NT2/D1 (cell line): Measurements from ENCODE around the gene NPY1R.

Source experiments
- DNase-seq: peaks from one replicate; pipeline ENCODE4 v3.0.0-alpha.2; 2011; ENCODE audit warnings: low read depth, low spot score
- H3K27me3 ChIP-seq: 2 replicates; pipeline ENCODE4 v1.6.0; 2011; ENCODE audit warnings: mild to moderate bottlenecking; ENCODE audit not compliant: insufficient read length, insufficient read depth
- H3K36me3 ChIP-seq: 2 replicates; pipeline ENCODE4 v1.6.1; 2011; ENCODE audit warnings: mild to moderate bottlenecking, low read length, mixed read lengths; ENCODE audit not compliant: insufficient read depth, insufficient read length
- H3K4me1 ChIP-seq: 2 replicates; pipeline ENCODE4 v1.5.1; 2011; ENCODE audit not compliant: insufficient read depth, insufficient read length
- H3K4me3 ChIP-seq: 2 replicates; pipeline ENCODE4 v1.5.1; 2011; ENCODE audit warnings: low read depth; ENCODE audit not compliant: insufficient read length
- H3K9ac ChIP-seq: 2 replicates; pipeline ENCODE4 v1.6.0; 2011; ENCODE audit warnings: low read depth; ENCODE audit not compliant: insufficient read length
- H3K9me3 ChIP-seq: 2 replicates; pipeline ENCODE4 v1.5.1; 2011; ENCODE audit warnings: mild to moderate bottlenecking, low read length; ENCODE audit not compliant: insufficient read depth
- SUZ12 ChIP-seq: IDR thresholded peaks from 2 replicates; pipeline ENCODE4 v1.6.1; 2011; ENCODE audit not compliant: insufficient read length, insufficient read depth; ENCODE audit errors: extremely low read depth
- YY1 ChIP-seq: IDR thresholded peaks from 2 replicates; pipeline ENCODE4 v1.6.1; 2011; ENCODE audit not compliant: insufficient read length, insufficient read depth
- ZNF274 ChIP-seq: IDR thresholded peaks from 2 replicates; pipeline ENCODE4 v1.6.1; 2011; ENCODE audit warnings: mild to moderate bottlenecking, low read depth, low read length

NPY1R gene

GRCh38 chr4:163332526-163333406 lies at the start of gene NPY1R:
Gene NPY1R (minus strand): TSS chr4:163332596. CDS start chr4:163326554, 6,042 bp downstream.
- DNase-seq, result peak; percentile 50
- Histone ChIP-seq H3K36me3 (no peaks in the 10 kb centered on the region), H3K9me3 (peaks cover 6% of the 10 kb centered on the region; the same call in 1 of the 2 replicates), H3K4me1 (no peaks in the 10 kb centered on the region), H3K4me3 (peak within 1 kb of the TSS; percentile 59), H3K27me3 (peaks cover 20% of the 10 kb centered on the region), H3K9ac (peak within 1 kb of the TSS; percentile 54)
- TF ChIP-seq SUZ12 (no peak), YY1 (no peak), ZNF274 (no peak)

DNA sequence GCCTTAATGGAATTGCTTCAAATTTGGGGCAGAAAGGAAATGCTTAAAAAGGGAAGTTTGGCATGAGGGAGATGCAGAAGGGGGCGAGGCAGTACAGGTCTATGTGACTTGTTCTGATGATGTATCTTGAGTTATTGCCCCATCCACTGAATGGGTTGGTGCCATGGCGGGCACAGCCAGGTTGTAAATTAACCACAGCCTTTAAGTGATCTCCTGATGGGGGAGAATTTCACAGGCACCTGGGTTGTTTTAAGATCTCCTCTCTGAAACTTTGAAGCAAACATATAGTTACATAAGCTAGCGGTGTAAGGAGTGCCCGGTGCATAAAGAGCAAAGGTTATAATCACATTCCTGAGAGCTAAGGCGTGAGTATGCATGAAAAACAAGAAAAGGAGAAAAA lies 48.3 kb upstream of the NPY1R start:
- Histone ChIP-seq H3K36me3 (no peaks in the 10 kb centered on the region), H3K27me3 (no peaks in the 10 kb centered on the region), H3K9ac (no peak overlapping the region), H3K9me3 (no peaks in the 10 kb centered on the region), H3K4me3 (no peak overlapping the region), H3K4me1 (no peaks in the 10 kb centered on the region)
- TF ChIP-seq YY1, result no peak
- TF ChIP-seq ZNF274, result no peak
- TF ChIP-seq SUZ12, result no peak
- DNase-seq, result no peak

DNA sequence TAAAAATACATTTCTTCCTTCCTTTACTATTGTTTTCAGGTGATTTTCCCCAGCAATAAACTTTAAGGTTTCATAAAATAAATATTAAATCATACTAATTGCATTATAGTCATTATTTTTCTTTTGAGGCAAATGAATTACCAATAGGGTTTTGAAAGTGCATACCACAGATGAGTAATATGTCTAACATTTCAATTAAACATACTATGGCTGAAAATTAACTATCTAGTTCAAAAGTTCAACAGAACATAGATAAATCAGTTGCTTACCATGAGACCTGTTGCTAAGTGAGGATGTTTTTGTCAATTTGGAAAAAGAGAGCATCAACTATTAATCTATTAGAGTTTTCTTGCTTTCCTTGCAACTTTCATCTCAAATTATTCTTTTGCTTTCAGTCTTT lies 46.3 kb upstream of the NPY1R start:
- H3K36me3 ChIP-seq, result no peaks in the 10 kb centered on the region
- H3K27me3 ChIP-seq, result no peaks in the 10 kb centered on the region
- no peak for DNase-seq
- H3K9ac ChIP-seq, result no peak overlapping the region
- no peaks in the 10 kb centered on the region for H3K4me1 ChIP-seq
- TF ChIP-seq ZNF274, result no peak
- TF ChIP-seq YY1, result no peak
- no peak for TF ChIP-seq SUZ12
- no peak overlapping the region for H3K4me3 ChIP-seq
- H3K9me3 ChIP-seq, result no peaks in the 10 kb centered on the region

- Histone ChIP-seq H3K9me3 (no peaks in the 10 kb centered on the region), H3K4me3 (no peak overlapping the region), H3K9ac (no peak overlapping the region), H3K36me3 (no peaks in the 10 kb centered on the region), H3K4me1 (no peaks in the 10 kb centered on the region), H3K27me3 (no peaks in the 10 kb centered on the region)
- no peak for DNase-seq
- TF ChIP-seq SUZ12, result no peak
- TF ChIP-seq ZNF274, result no peak
- no peak for TF ChIP-seq YY1
Observed at GRCh38 chr4:163372029-163372428, 39.6 kb upstream of the NPY1R start.

- TF ChIP-seq ZNF274 (no peak), SUZ12 (no peak), YY1 (no peak)
- H3K4me3 ChIP-seq, result no peak overlapping the region
- no peaks in the 10 kb centered on the region for H3K36me3 ChIP-seq
- H3K9ac ChIP-seq, result no peak overlapping the region
- no peak for DNase-seq
- H3K27me3 ChIP-seq, result no peaks in the 10 kb centered on the region
- H3K9me3 ChIP-seq, result no peaks in the 10 kb centered on the region
- H3K4me1 ChIP-seq, result no peaks in the 10 kb centered on the region
Observed at GRCh38 chr4:163367651-163368050, 35.3 kb upstream of the NPY1R start.

DNA sequence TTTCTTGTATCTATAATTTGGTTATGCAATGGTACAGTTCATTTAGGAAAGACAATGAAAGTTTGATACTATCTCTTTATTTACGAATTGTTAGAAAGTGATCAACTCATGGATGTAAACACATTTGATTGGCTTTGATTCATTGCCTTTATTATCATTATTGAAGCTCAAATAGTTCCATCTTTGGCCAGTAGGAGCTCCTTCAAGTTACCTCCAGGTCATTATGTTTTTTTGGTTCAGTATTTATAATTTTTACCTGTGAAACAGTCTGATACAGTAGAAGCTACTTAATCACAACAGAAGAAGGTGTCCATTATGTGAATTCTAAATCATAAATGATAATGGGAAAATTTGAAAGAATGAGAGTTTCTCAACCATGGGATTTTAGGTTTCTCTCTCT lies 23.7 kb upstream of the NPY1R start:
- H3K9me3 ChIP-seq, result no peaks in the 10 kb centered on the region
- no peaks in the 10 kb centered on the region for H3K4me1 ChIP-seq

GRCh38 chr4:163353054-163353453 lies 20.7 kb upstream of the NPY1R start:
- Histone ChIP-seq H3K9ac (no peak overlapping the region), H3K9me3 (no peaks in the 10 kb centered on the region), H3K36me3 (no peaks in the 10 kb centered on the region), H3K4me3 (no peak overlapping the region), H3K4me1 (no peaks in the 10 kb centered on the region), H3K27me3 (no peaks in the 10 kb centered on the region)
- no peak for TF ChIP-seq YY1
- no peak for TF ChIP-seq SUZ12
- TF ChIP-seq ZNF274, result no peak
- no peak for DNase-seq

More for the DNA sequence above, 23.7 kb upstream of the NPY1R start:
- no peak for DNase-seq
- no peak overlapping the region for H3K4me3 ChIP-seq
- no peaks in the 10 kb centered on the region for H3K36me3 ChIP-seq
- no peak for TF ChIP-seq SUZ12
- H3K9ac ChIP-seq, result no peak overlapping the region
- H3K27me3 ChIP-seq, result no peaks in the 10 kb centered on the region
